ENCODE data around the gene RRAGC. TPM values are rescaled to one million over a fixed set of nuclear protein-coding genes. Genes with fewer than 3 reads are reported as not detected.

The RRAGC gene
- total RNA-seq, 1 donor from 2014 or later, result 24.1 TPM

DNA sequence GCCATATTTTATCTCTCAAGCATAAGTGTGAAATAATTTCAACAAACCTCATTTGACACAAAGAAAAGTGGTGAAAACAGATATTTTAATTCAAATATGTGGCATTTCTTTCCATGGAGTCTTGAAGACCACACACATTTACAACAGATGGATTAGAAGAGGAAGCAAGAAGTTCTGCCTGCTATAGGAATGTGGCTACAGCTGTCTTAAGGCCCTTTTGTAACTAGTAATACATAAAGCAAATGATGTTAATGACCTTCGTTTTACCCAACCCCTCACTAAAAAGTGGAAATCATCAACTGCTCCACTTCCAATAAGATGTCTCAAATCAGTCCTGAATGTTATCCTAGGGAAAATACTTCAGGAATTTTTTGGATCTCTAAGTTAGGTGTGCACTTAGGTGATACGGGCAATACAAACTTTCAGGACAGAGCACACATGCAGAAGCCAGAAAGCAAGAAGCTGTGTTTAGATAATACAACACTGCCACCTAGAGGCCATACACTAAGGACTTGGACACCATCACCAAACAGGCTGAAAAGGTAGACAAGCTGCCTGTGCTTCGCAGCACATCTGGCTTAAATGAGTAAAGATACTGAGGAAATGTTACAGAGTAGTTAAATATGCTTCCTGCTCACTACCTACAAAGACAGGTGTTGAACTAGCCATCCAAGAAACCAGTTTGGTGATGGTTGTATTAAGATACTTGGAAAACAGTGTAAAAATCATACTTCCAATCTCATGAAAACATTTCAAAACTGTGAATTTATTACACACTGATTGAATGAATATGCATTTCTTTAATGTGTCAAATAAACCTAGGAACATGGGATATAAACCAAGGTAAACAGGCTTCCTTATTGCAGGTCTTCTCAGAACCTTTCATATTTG is 24.4 kb downstream of the RRAGC start:
- TF ChIP-seq CTCF (conservative IDR thresholded peaks at IDR 0.05), result peak; percentile 92
- Mint-ChIP-seq H3K36me3 (ENCODE audit: low read depth) (peaks cover 8% of the 10 kb centered on the region), H3K4me3 (no peak overlapping the region), H3K27me3 (ENCODE audit: low read depth) (no peaks in the 10 kb centered on the region), H3K4me1 (peaks cover 16% of the 10 kb centered on the region), H3K9me3 (no peaks in the 10 kb centered on the region), H3K27ac (ENCODE audit: unreplicated experiment) (no peak overlapping the region)
- peak; percentile 64 for DNase-seq (ENCODE audit: low read depth, low spot score)

- Mint-ChIP-seq H3K4me3 (no peak overlapping the region), H3K27ac (ENCODE audit: unreplicated experiment) (no peak overlapping the region), H3K9me3 (no peaks in the 10 kb centered on the region), H3K36me3 (ENCODE audit: low read depth) (peaks cover 6% of the 10 kb centered on the region), H3K27me3 (ENCODE audit: low read depth) (no peaks in the 10 kb centered on the region), H3K4me1 (peaks cover 16% of the 10 kb centered on the region)
- TF ChIP-seq CTCF (conservative IDR thresholded peaks at IDR 0.05), result no peak
- no peak for DNase-seq (ENCODE audit: low read depth, low spot score)
Observed at GRCh38 chr1:38834221-38834782, 25.3 kb downstream of the RRAGC start.

DNA sequence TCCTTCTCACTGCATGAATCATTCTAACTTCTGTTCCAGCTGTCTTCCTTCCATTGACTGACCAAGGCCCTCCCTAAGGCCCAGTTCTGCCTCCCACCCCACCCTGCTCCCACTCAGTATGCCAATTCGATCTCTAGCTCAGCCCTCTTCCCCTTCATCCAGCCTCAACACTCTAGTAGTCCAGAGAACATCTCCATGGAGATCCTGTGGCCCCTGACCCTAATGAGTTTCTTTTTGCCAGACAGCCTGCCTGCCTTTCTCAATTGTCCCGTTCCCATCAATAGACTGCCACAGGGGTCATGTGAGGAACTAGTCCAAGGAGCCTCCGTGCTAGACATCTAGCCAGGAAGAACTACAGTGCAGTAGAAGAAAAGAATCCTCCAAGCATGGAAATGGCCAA is 26.4 kb downstream of the RRAGC start:
- no peak for DNase-seq (ENCODE audit: low read depth, low spot score)
- Mint-ChIP-seq H3K36me3 (ENCODE audit: low read depth) (peaks cover 2% of the 10 kb centered on the region), H3K27me3 (ENCODE audit: low read depth) (no peaks in the 10 kb centered on the region), H3K9me3 (no peaks in the 10 kb centered on the region), H3K4me1 (peaks cover 16% of the 10 kb centered on the region), H3K27ac (ENCODE audit: unreplicated experiment) (no peak overlapping the region), H3K4me3 (no peak overlapping the region)
- TF ChIP-seq CTCF (conservative IDR thresholded peaks at IDR 0.05), result no peak

GRCh38 chr1:38832370-38832734 is 27.2 kb downstream of the RRAGC start:
- Mint-ChIP-seq H3K27ac (ENCODE audit: unreplicated experiment) (no peak overlapping the region), H3K4me1 (peaks cover 16% of the 10 kb centered on the region), H3K27me3 (ENCODE audit: low read depth) (no peaks in the 10 kb centered on the region), H3K4me3 (no peak overlapping the region), H3K36me3 (ENCODE audit: low read depth) (no peaks in the 10 kb centered on the region), H3K9me3 (no peaks in the 10 kb centered on the region)
- TF ChIP-seq CTCF (conservative IDR thresholded peaks at IDR 0.05), result no peak
- DNase-seq (ENCODE audit: low read depth, low spot score), result no peak

DNA sequence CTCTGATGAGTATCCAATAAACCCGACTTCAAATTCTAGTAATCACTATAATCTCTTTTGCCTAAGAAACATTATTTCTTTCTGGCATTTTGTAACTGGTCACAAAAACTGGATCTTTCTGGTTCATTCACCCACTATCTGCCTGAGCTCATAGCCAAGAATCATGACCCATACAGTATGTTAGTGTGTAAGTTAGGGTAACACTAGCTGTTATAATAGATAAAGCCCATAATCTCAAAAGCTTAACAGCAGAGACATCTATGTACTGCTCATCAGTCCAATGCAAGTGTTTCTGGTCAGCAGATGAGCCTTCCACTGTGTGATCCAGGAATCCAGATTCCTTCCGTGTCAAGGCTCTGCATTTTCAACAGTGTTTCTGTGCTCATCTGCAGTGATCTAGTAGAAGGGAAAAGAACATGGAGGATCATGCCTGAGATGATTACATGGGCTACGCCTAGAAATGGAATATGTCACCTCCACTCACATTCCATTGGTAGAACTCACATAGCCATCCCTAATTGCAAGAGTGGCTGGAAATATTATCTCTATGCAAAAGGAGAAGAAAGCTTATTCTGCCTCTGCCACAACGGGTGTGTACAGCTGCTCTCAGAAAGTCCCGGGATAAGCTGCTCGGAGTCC is 27.7 kb downstream of the RRAGC start:
- Mint-ChIP-seq H3K27ac (ENCODE audit: unreplicated experiment) (no peak overlapping the region), H3K9me3 (no peaks in the 10 kb centered on the region), H3K36me3 (ENCODE audit: low read depth) (no peaks in the 10 kb centered on the region), H3K4me3 (no peak overlapping the region), H3K27me3 (ENCODE audit: low read depth) (no peaks in the 10 kb centered on the region), H3K4me1 (peaks cover 16% of the 10 kb centered on the region)
- no peak for DNase-seq (ENCODE audit: low read depth, low spot score)
- no peak for TF ChIP-seq CTCF (conservative IDR thresholded peaks at IDR 0.05)
